ENCODE data around the gene SEMA5A.

Gene SEMA5A

GRCh38 chr5:9483243-9483642 is 62.6 kb downstream of the SEMA5A start:
- in situ Hi-C loops (cut with MboI; ENCODE audit: low sequenced_read_pairs) = no loop called here

GRCh38 chr5:9482381-9482780 is 63.5 kb downstream of the SEMA5A start:
- in situ Hi-C loops (cut with MboI; ENCODE audit: low sequenced_read_pairs) = no loop called here

- in situ Hi-C loops (cut with MboI; ENCODE audit: low sequenced_read_pairs) = no loop called here
Observed at GRCh38 chr5:9480499-9480898, 65.4 kb downstream of the SEMA5A start.

- in situ Hi-C loops (cut with MboI; ENCODE audit: low sequenced_read_pairs) = no loop called here
Observed at GRCh38 chr5:9479990-9480389, 65.9 kb downstream of the SEMA5A start.

GRCh38 chr5:9479361-9479760 is 66.5 kb downstream of the SEMA5A start:
- in situ Hi-C loops (cut with MboI; ENCODE audit: low sequenced_read_pairs) = no loop called here

- in situ Hi-C loops (cut with MboI; ENCODE audit: low sequenced_read_pairs) = no loop called here
Observed at GRCh38 chr5:9477537-9477936, 68.3 kb downstream of the SEMA5A start.

- in situ Hi-C loops (cut with MboI; ENCODE audit: low sequenced_read_pairs) = no loop called here
Observed at GRCh38 chr5:9474219-9475002, 71.5 kb downstream of the SEMA5A start.

GRCh38 chr5:9473624-9474023 is 72.3 kb downstream of the SEMA5A start:
- in situ Hi-C loops (cut with MboI; ENCODE audit: low sequenced_read_pairs) = no loop called here

- in situ Hi-C loops (cut with MboI; ENCODE audit: low sequenced_read_pairs) = no loop called here
Observed at GRCh38 chr5:9470410-9470809, 75.5 kb downstream of the SEMA5A start.

GRCh38 chr5:9468060-9468388 is 77.9 kb downstream of the SEMA5A start:
- in situ Hi-C loops (cut with MboI; ENCODE audit: low sequenced_read_pairs) = no loop called here

GRCh38 chr5:9467199-9468059 is 78.4 kb downstream of the SEMA5A start:
- in situ Hi-C loops (cut with MboI; ENCODE audit: low sequenced_read_pairs) = no loop called here

- in situ Hi-C loops (cut with MboI; ENCODE audit: low sequenced_read_pairs) = no loop called here
Observed at GRCh38 chr5:9466697-9467096, 79.2 kb downstream of the SEMA5A start.

- in situ Hi-C loops (cut with MboI; ENCODE audit: low sequenced_read_pairs) = no loop called here
Observed at GRCh38 chr5:9464478-9464877, 81.4 kb downstream of the SEMA5A start.

- in situ Hi-C loops (cut with MboI; ENCODE audit: low sequenced_read_pairs) = no loop called here
Observed at GRCh38 chr5:9462109-9462508, 83.8 kb downstream of the SEMA5A start.

- in situ Hi-C loops (cut with MboI; ENCODE audit: low sequenced_read_pairs) = no loop called here
Observed at GRCh38 chr5:9460885-9461645, 84.8 kb downstream of the SEMA5A start.

GRCh38 chr5:9456435-9457042 is 89.3 kb downstream of the SEMA5A start:
- in situ Hi-C loops (cut with MboI; ENCODE audit: low sequenced_read_pairs) = no loop called here

GRCh38 chr5:9455826-9456434 is 89.9 kb downstream of the SEMA5A start:
- in situ Hi-C loops (cut with MboI; ENCODE audit: low sequenced_read_pairs) = no loop called here

- in situ Hi-C loops (cut with MboI; ENCODE audit: low sequenced_read_pairs) = no loop called here
Observed at GRCh38 chr5:9454491-9454890, 91.4 kb downstream of the SEMA5A start.

- in situ Hi-C loops (cut with MboI; ENCODE audit: low sequenced_read_pairs) = no loop called here
Observed at GRCh38 chr5:9454012-9454481, 91.8 kb downstream of the SEMA5A start.

GRCh38 chr5:9453480-9454011 is 92.3 kb downstream of the SEMA5A start:
- in situ Hi-C loops (cut with MboI; ENCODE audit: low sequenced_read_pairs) = no loop called here

All from HL-60/S4 treated with phorbol 12-myristate 13-acetate at 8.2 ng/mL for 4 days and 3 days (cell line).